Lower leg skin (tissue), 4 donors: ENCODE results near the gene KCNB1. TPM values are rescaled to one million over a fixed set of nuclear protein-coding genes. Genes with fewer than 3 reads are reported as not detected.

Experiments
- DNase-seq, 2 donors: peaks; one replicate each; pipeline ENCODE4 v3.0.0-alpha.2; 2019; ENCODE audit warnings: low spot score in 2 of 2
- H3K4me3 ChIP-seq: fragments of 200-600 bp; sonication (generic); 2 replicates; pipeline ENCODE4 v1.5.1; 2017; ENCODE audit warnings: mild to moderate bottlenecking, low read depth; ENCODE audit not compliant: poor library complexity, severe bottlenecking
- CTCF ChIP-seq, 3 donors: fragments of 450-650 bp; IDR thresholded peaks; one replicate each; pipeline ENCODE4 v1.5.1; 2016; ENCODE audit warnings: antibody characterized with exemption in 3 of 3, mild to moderate bottlenecking in 3 of 3, moderate library complexity in 2 of 3
- POLR2A ChIP-seq, 2 donors: fragments of 450-650 bp; IDR thresholded peaks; one replicate each; pipeline ENCODE4 v1.6.1; 2016 to 2017; ENCODE audit warnings: antibody characterized with exemption in 2 of 2, mild to moderate bottlenecking in 1 of 2, moderate library complexity in 1 of 2
- WGBS, 2 donors: methylation state at CpG; one replicate each; pipeline ENCODE4 v1.1.5; 2018; 5-methylcytosine and 5-hydroxymethylcytosine counted together
- intact Hi-C: fragments of 100-400 bp; cut with DNase I; formaldehyde crosslinking; loops from one replicate; pipeline ENCODE4 v1.15.0; 2023; ENCODE audit warnings: low total_unique reads
- total RNA-seq, 4 donors: library from RNA; depleted of rRNA; stranded (reverse); fragments of >200 nt; gene quantifications; one replicate each; pipeline ENCODE4 v1.1.0, GENCODE V29; 2016

Gene KCNB1
- total RNA-seq, 4 donors from 2014 or later: 0.30 to 5.2 (median 0.81) TPM

GRCh38 chr20:49377326-49377725, 105.1 kb downstream of the KCNB1 start:
- no peak for TF ChIP-seq CTCF (IDR thresholded peaks at IDR 0.05)
- TF ChIP-seq POLR2A (IDR thresholded peaks at IDR 0.05): no peak
- intact Hi-C loops: no loop called here
- no peak overlapping the region for H3K4me3 ChIP-seq
- WGBS, 2 donors: 39 to 42% methylated on average over 4 of the region's 4 CpGs
- no peak for DNase-seq

- 90 to 95% methylated on average over 3 of the region's 3 CpGs for WGBS, 2 donors
These were observed 107.3 kb downstream of the KCNB1 start for GRCh38 chr20:49375170-49375569.

GRCh38 chr20:49372095-49372734, 110.3 kb downstream of the KCNB1 start:
- H3K4me3 ChIP-seq: no peak overlapping the region
- intact Hi-C loops: loop anchor here (5.0 kb wide), 1 partner anchor 305 kb away; no protein-coding TSS in a partner anchor
- WGBS, 2 donors: 68 to 75% methylated on average over 9 of the region's 9 CpGs
- no peak for DNase-seq
- TF ChIP-seq CTCF (IDR thresholded peaks at IDR 0.05): no peak
- no peak for TF ChIP-seq POLR2A (IDR thresholded peaks at IDR 0.05)

More at GRCh38 chr20:49375170-49375569, 107.3 kb downstream of the KCNB1 start:
- TF ChIP-seq POLR2A (IDR thresholded peaks at IDR 0.05) (no peak), CTCF (IDR thresholded peaks at IDR 0.05) (no peak)
- H3K4me3 ChIP-seq: no peak overlapping the region
- intact Hi-C loops: no loop called here
- DNase-seq: no peak

- TF ChIP-seq CTCF (IDR thresholded peaks at IDR 0.05): no peak
- no peak for TF ChIP-seq POLR2A (IDR thresholded peaks at IDR 0.05)
- intact Hi-C loops: no loop called here
- WGBS, 2 donors: 60 to 72% methylated on average over 5 of the region's 5 CpGs
- DNase-seq: no peak
- H3K4me3 ChIP-seq: no peak overlapping the region
These were observed 113.9 kb downstream of the KCNB1 start for GRCh38 chr20:49368596-49368995.

- H3K4me3 ChIP-seq: no peak overlapping the region
- TF ChIP-seq POLR2A (IDR thresholded peaks at IDR 0.05) (no peak), CTCF (IDR thresholded peaks at IDR 0.05) (no peak)
- 62 to 73% methylated on average over 5 of the region's 5 CpGs for WGBS, 2 donors
- DNase-seq: no peak
- intact Hi-C loops: no loop called here
These were observed 115.4 kb downstream of the KCNB1 start for GRCh38 chr20:49367113-49367512.

- intact Hi-C loops: no loop called here
- no peak for TF ChIP-seq POLR2A (IDR thresholded peaks at IDR 0.05)
- TF ChIP-seq CTCF (IDR thresholded peaks at IDR 0.05): no peak
These were observed 115.8 kb downstream of the KCNB1 start for GRCh38 chr20:49366687-49367086.

More at GRCh38 chr20:49366687-49367086, 115.8 kb downstream of the KCNB1 start:
- WGBS, 2 donors: 50 to 67% methylated on average over 1 of the region's 1 CpG
- H3K4me3 ChIP-seq: no peak overlapping the region
- no peak for DNase-seq
